ENCODE results near the gene SLC47A2. TPM values are rescaled to one million over a fixed set of nuclear protein-coding genes. Genes with fewer than 3 reads are reported as not detected.

The SLC47A2 gene
- total and polyA plus RNA-seq, 9 of the 15 experiments (the other 6 are each of a cell fraction or from before 2014, with no cell fraction given) = not detected

DNA sequence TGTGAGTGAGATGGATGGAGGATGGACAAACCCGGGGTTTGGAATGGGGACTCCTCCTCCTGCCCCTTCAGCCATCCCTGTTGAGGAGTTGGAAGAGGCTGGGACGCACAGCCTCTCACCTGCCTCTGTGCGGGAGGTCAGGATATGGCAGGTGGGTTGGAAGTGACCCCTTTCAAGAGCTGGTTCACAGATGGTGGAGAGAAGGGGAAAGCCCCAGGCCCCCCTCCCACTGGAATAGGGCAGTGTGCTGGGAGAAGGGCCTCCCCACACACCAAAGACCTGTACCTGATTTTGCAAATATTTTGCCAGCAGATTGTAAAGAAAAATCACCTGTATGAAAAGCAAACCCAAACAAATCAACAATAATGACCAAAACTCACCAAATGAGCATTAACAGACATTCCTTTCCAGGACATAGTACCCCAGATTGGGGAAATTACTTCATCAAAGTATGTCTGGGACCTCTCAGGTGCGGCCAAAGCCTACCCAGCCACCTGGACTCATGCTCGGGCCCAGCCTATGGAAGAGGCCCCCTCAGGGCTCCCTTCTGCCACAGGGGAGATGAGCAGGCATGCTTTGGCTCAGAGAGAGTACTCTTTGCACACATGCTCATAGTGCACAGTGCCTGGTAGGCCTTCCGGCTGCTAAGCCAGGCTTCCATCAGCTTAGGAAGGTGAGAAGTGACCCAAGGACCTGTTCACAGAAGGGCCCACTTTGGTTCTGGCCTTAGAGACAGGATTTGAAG lies 7.8 kb downstream of the SLC47A2 start:
- in situ Hi-C loops (cut with MboI) = no loop called here
- H4K20me1 ChIP-seq (replicated peaks; ENCODE audit: control insufficient read depth, insufficient read depth, low read length) = no peaks in the 10 kb centered on the region; the same call in 1 of the 2 replicates
- ChIA-PET CTCF (ENCODE audit: low intra/inter-chr PET ratio) (no interaction called here), POLR2A (no interaction called here)
- no peak for ATAC-seq
- H3K36me3 ChIP-seq (ENCODE audit: control insufficient read depth, insufficient read depth, low read length) = no peaks in the 10 kb centered on the region
- no peak overlapping the region for H3K9ac ChIP-seq (ENCODE audit: insufficient read depth in 1 of 2, low read depth in 2 of 2, low read length in 2 of 2)
- no peaks in the 10 kb centered on the region for H3K79me2 ChIP-seq (ENCODE audit: control insufficient read depth, insufficient read depth, low read length)
- peak in 1 of 4 experiments; percentile 2 for DNase-seq (ENCODE audit: extremely low read depth in 1 of 4, low spot score in 3 of 4)
- no peak overlapping the region for H3K4me2 ChIP-seq (ENCODE audit: insufficient read depth, low read length)
- intact Hi-C loops (cut with micrococcal nuclease) = no loop called here
- H3K27me3 ChIP-seq (ENCODE audit: control insufficient read depth in 2 of 2, insufficient read depth in 2 of 2, low read length in 2 of 2) = peaks cover 0 to 16% of the 10 kb centered on the region in 2 experiments; a peak in 2 of 5 replicates
- no TSS peak for BruUV-seq (replicated peaks)
- no peaks in the 10 kb centered on the region for H3K9me3 ChIP-seq (replicated peaks; ENCODE audit: control insufficient read depth, insufficient read depth, low read depth, low read length)
- TF ChIP-seq ESRRA (IDR thresholded peaks at IDR 0.05; ENCODE audit: borderline replicate concordance, low read depth) (no peak), HDAC6 (IDR thresholded peaks at IDR 0.05; ENCODE audit: low read depth, low read length) (no peak), PHB2 (IDR thresholded peaks at IDR 0.05; ENCODE audit: low read depth) (no peak), KAT8 (IDR thresholded peaks at IDR 0.05; ENCODE audit: low read depth) (no peak), BRD9 (IDR thresholded peaks at IDR 0.05; ENCODE audit: low read depth, partially characterized antibody) (no peak), ETV5 (CRISPR knock-in tag; IDR thresholded peaks at IDR 0.05; ENCODE audit: low read depth) (no peak), TRIM28 (IDR thresholded peaks at IDR 0.05) (no peak), ZNF184 (CRISPR knock-in tag; IDR thresholded peaks at IDR 0.05) (no peak), PHB (CRISPR knock-in tag; IDR thresholded peaks at IDR 0.05) (no peak), YY1 (IDR thresholded peaks at IDR 0.05; ENCODE audit: borderline replicate concordance in 1 of 3, control insufficient read depth in 1 of 3, extremely low read depth in 1 of 3, insufficient read depth in 3 of 3, insufficient read length in 1 of 3, insufficient replicate concordance in 2 of 3, low read depth in 1 of 3, low read length in 2 of 3) (no peak), POLR2B (IDR thresholded peaks at IDR 0.05; ENCODE audit: low read depth, partially characterized antibody) (no peak), NR4A1 (CRISPR knock-in tag; IDR thresholded peaks at IDR 0.05) (no peak), NR4A1 (tag; IDR thresholded peaks at IDR 0.05) (no peak), SUPT5H (IDR thresholded peaks at IDR 0.05) (no peak)
- TF ChIP-seq, protein P1, sequence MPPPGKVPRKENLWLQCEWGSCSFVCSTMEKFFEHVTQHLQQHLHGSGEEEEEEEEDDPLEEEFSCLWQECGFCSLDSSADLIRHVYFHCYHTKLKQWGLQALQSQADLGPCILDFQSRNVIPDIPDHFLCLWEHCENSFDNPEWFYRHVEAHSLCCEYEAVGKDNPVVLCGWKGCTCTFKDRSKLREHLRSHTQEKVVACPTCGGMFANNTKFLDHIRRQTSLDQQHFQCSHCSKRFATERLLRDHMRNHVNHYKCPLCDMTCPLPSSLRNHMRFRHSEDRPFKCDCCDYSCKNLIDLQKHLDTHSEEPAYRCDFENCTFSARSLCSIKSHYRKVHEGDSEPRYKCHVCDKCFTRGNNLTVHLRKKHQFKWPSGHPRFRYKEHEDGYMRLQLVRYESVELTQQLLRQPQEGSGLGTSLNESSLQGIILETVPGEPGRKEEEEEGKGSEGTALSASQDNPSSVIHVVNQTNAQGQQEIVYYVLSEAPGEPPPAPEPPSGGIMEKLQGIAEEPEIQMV (tag; conservative IDR thresholded peaks at IDR 0.05; ENCODE audit: low read depth) = no peak
- no peak overlapping the region for H3K4me3 ChIP-seq
- WGBS (ENCODE audit: insufficient coverage, low coverage, missing lambda C conversion rate) = 0% methylated on average over 3 of the region's 6 CpGs
- peaks cover 0 to 5% of the 10 kb centered on the region in 2 experiments; a peak in 1 of 5 replicates for H3K4me1 ChIP-seq (replicated peaks in 1 of 2; ENCODE audit: control insufficient read depth in 2 of 2, insufficient read depth in 2 of 2, low read length in 2 of 2)
- H3K27ac ChIP-seq (ENCODE audit: extremely low read depth, low read depth, low read length) = no peak overlapping the region
- no peak for FAIRE-seq
- no peak overlapping the region for H2AFZ ChIP-seq (ENCODE audit: low read depth, low read length)
- no peaks in the 10 kb centered on the region for H3K9me1 ChIP-seq (ENCODE audit: control insufficient read depth, insufficient read depth, low read length)
